GM19043 (cell line): ENCODE data around the gene ACOXL.

ENCODE experiments used
- ATAC-seq: cut with Tn5 transposase; IDR thresholded peaks from one replicate; pipeline ENCODE4 v1.9.1; 2021; ENCODE audit warnings: low read depth; ENCODE audit not compliant: unreplicated experiment

Gene ACOXL

GRCh38 chr2:110819711-110820110, 87.3 kb downstream of the ACOXL start:
- no peak for ATAC-seq

- peak; percentile 68 for ATAC-seq
Measured at GRCh38 chr2:110820128-110820527, 87.8 kb downstream of the ACOXL start.

GRCh38 chr2:110823165-110823564, 90.8 kb downstream of the ACOXL start:
- no peak for ATAC-seq

- no peak for ATAC-seq
Measured at GRCh38 chr2:110827511-110827910, 95.1 kb downstream of the ACOXL start.

- ATAC-seq = no peak
Measured at GRCh38 chr2:110828330-110828729, 96.0 kb downstream of the ACOXL start.

GRCh38 chr2:110829413-110830146, 97.2 kb downstream of the ACOXL start:
- ATAC-seq = no peak

GRCh38 chr2:110832740-110833139, 100.4 kb downstream of the ACOXL start:
- ATAC-seq = no peak

- ATAC-seq = no peak
Measured at GRCh38 chr2:110834134-110834827, 101.9 kb downstream of the ACOXL start.

- ATAC-seq = no peak
Measured at GRCh38 chr2:110836671-110837070, 104.3 kb downstream of the ACOXL start.

GRCh38 chr2:110837446-110838409, 105.4 kb downstream of the ACOXL start:
- ATAC-seq = no peak

- ATAC-seq = no peak
Measured at GRCh38 chr2:110838657-110839384, 106.4 kb downstream of the ACOXL start.

GRCh38 chr2:110840508-110840907, 108.1 kb downstream of the ACOXL start:
- ATAC-seq = no peak

GRCh38 chr2:110842048-110842447, 109.7 kb downstream of the ACOXL start:
- ATAC-seq = no peak

- no peak for ATAC-seq
Measured at GRCh38 chr2:110843496-110843895, 111.1 kb downstream of the ACOXL start.

- no peak for ATAC-seq
Measured at GRCh38 chr2:110843959-110844510, 111.7 kb downstream of the ACOXL start.

GRCh38 chr2:110847651-110848050, 115.3 kb downstream of the ACOXL start:
- ATAC-seq = no peak

GRCh38 chr2:110848071-110848470, 115.7 kb downstream of the ACOXL start:
- ATAC-seq = no peak

GRCh38 chr2:110848519-110849030, 116.2 kb downstream of the ACOXL start:
- no peak for ATAC-seq

GRCh38 chr2:110851531-110851930, 119.2 kb downstream of the ACOXL start:
- ATAC-seq = no peak

GRCh38 chr2:110852051-110852450, 119.7 kb downstream of the ACOXL start:
- ATAC-seq = no peak
